HTERT RPE-1 (cell line): ENCODE measurements around the gene ATG14.
"Not testable (repeated sequence)": the region's sequence is repeated elsewhere in the genome, so short reads cannot be mapped to it uniquely, and the experiment has no call there.

Source experiments
- in situ Hi-C: fragments of 300-500 bp; cut with MboI; formaldehyde crosslinking; loops from 4 replicates; pipeline ENCODE4 v1.14.3; 2020; ENCODE audit warnings: low sequenced_read_pairs

Gene ATG14

DNA sequence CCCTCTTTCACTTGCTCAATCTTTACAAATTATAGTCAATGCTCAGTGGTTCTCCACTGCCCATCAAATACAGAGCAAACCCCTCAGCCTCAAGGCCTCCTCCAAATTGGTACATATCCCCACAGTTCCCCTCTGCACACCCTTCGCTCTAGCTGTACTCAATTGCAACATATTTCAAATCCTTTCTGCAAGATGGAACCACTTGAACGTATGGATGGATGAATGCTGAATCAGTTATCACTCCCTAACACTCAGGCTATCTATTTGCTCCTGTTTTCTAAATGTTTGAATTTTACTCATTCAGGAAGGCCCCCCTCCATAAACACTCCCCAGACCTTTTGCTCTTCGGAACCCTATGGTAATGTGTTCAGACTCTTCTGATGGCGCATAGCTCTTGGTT lies 24.5 kb downstream of the ATG14 start:
- in situ Hi-C loops, result no loop called here

DNA sequence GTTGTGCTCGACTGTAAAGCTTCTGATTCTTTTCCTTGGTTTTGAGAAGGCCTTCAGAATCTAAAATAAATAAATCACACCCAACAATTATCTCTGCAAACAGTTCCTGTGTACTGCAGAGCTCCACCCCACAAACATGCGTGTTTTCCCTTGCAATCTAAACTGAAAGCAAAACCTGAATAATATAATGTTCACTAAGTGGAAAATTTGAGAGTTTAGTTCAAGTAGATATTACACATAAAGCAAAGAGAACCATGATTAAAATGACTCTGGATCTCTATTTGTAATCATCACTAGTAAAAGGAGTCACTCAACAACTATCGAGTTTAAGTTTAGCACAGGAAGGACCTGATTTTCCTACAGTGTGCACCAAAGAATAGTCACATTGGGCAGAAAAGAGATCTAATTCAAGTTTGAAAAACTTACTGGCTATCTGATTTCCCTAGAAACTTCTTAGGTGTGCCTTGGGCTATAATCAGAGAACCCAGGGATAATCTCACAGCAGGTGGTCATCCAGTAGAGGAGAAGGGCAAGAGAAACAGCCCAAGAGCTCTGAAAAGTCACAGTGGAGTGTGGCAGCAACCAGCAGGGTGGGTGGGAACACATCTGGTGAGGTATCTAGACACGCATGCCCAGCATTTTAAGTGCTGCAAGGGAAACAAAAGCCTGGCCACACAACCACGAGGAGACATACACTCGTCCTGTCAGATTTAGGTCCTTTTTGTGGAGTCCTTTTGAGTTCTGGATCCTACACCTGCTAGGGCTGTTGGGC lies 25.4 kb downstream of the ATG14 start:
- in situ Hi-C loops, result no loop called here

DNA sequence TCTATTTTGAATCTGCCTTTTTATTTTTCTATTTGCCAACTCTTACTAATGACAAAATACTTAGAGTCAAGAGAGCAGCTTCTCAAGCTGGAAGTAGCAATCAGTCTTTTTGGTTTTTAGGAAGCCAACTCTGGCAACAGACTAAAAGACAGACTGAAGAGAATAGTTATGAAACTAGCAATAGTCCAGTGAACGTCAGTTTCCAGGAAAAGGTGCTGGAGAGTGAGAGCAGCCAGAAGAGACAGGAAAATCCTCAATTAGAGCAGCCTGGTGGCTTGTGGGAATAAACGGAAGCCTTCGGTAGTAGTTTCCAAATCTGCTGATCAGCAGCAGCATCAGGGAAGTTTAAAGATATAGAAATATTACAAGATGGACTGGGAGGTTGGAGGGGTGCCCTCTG lies 27.1 kb downstream of the ATG14 start:
- in situ Hi-C loops, result no loop called here

DNA sequence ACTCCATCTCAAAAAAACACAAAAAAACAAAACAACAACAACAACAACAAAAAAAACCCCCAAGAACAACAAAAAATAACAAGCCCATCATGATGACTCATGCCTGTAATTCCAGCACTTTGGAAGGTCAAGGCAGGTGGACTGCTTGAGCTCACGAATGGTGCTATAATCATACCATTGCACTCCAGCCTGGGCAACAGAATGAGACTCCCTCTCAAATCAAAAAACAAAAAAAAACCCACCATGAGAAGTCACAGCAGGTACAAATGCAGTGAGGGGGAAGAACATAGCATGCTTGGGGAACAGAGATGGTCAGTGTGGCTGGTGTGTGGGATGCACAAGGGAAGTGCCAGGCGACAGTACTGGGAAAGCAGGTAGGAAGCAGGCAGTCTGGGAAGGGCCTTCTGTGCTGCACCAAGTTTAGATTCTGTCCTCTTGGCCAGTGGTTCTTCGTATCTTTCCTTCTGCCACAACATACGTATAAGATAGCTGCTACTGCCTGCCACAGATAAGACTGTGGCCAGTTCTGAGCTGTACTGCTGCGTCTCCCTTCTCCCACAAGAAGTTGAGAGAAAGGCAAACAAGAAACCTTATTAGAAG lies 28.0 kb downstream of the ATG14 start:
- in situ Hi-C loops, result no loop called here

DNA sequence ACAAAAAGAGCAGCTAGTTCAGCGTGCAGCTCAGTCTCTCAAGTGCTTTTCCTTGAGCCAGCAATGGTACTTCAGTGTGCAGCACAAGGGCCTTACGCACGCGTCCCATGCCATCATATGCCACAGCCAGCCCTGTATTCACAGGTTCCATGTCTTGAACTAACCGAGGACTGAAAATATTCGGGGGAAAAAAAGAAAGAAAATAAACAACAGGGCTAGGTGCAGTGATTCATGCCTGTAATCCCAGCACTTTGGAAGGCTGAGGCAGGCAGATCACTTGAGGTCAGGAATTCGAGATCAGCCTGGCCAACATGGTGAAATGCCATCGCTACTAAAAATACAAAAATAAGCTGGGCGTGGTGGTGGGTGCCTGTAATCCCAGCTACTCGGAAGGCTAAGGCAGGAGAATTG lies 28.6 kb downstream of the ATG14 start:
- in situ Hi-C loops, result not testable (repeated sequence)

DNA sequence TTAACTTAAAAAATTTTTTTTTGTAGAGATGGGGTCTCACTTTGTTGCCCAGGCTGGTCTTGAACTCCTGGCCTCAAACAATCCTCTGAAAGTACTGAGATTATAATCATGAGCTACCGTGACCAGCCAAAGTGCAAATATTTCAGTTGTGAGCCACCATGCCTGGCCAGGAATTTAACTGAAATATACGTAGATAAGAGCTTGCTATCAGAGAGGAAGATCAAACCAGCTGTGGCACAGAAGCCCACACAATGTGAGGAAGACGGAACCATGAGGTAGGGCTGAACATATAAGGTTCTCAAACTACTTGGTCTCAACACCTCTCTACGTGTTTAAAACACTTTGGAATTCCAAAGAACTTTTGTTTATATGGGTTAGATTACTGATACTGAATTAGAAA lies 29.1 kb downstream of the ATG14 start:
- in situ Hi-C loops, result no loop called here

DNA sequence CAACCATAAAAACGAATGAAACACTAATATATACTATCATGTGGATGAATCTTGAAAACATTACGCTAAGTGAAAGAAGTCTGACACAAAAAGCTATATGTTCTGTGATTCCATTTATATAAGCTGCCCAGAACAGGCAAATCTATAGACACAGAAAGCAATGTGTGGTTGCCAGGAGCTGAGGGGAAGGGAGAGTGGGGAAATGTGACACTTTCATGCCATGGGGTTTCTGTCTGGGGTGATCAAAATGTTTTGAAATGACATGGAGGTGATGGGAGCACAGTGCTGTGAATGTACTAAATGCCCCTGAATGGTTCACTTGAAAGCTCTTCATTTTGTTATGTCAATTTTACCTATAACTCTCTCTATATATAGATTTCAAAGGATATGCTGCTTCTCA lies 30.1 kb downstream of the ATG14 start:
- in situ Hi-C loops, result no loop called here

DNA sequence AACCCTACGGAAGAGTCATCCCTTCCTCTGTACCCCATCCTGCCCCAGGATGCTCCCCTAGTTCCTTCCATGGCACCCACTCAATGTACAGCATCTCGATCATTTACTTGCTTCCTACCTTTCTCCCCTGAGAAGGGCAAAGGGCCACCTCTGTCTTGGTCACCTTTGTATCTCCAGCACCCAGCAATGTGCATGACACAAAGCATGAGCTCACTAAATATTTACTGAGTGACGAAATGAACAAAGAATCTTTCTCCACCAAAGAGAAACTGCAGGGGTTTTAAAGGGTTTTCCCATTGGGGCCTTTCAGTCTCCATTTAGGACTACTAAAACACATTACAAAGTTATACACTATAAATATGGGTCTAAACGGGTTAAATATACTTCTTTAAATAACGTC lies 30.6 kb downstream of the ATG14 start:
- in situ Hi-C loops, result no loop called here

DNA sequence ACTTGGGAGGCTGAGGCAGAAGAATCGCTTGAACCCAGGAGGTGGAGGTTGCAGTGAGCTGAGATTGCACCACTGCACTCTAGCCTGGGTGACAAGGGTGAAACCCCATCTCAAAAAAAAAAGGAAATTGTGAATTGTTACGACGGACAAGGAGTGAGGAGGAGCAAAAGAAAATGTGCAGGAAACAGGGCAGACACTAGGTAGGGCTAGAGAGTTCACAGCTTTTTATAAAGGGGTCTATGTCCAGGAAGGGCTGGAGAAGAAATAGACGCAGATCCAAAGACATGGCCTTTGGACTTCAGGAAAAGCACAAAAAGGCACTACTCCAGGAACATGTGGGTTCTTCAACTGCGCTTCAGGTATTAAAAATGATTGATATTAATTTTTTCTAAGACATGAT lies 34.4 kb downstream of the ATG14 start:
- in situ Hi-C loops, result no loop called here

DNA sequence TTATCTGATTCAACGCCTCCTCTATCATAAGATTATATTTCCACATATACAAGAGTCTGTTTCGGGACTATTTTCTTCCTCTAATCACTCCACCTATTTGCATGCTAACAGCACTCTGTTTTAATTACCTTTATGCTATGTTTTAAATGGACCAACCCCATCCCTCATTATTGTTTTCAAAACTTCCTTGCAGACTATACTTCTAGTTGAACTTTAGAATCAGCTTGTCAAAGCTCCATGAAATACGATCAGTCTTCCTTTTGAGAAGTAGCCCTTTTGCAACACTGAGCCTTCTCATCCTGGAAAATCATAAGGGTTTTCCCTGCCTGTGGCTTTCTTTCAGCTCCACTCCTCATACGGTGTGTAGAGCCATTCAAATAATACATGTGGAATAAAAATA lies 36.9 kb downstream of the ATG14 start:
- in situ Hi-C loops, result no loop called here

DNA sequence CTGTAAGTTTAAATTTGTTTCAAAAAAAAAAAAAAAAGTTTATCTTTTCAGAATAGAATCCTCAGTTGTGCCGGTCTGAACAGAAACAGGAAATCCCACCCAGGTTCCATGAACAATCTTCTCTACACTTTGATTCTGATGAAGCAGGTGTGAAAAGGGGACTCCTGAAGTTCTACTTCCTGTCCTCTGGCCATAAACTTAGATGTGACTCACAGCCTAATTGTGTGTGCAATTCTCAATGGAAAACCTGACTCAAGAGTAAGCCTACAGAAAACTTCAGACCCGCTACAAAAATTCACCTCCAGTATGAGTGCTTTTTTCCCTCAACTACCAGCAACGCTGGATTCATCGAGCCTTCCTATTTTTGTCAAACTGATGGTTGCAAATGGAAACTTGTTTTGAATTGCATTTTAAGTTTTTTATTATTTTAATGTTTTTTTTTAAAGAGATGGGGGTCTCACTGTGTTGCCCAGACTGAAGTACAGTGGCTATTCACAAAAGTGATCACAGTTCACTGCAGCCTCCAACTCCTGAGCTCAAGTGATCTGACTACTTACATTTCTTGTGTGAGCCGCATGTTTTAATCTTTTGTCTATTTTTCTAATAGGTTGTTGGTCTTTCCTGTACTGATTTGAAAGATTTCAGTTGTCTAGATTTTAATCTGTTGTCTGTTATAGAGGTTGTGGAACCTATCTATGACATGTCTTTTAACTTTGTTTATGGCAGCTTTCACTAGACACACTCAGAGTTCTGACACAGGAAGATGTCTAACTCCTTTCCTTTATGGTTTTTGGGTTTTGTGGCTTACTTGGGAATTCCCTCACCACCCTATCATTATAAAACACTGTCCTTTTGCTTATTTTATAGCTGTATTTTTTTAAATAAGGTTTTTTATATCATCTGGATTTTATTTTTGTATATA lies 37.6 kb downstream of the ATG14 start:
- in situ Hi-C loops, result no loop called here

DNA sequence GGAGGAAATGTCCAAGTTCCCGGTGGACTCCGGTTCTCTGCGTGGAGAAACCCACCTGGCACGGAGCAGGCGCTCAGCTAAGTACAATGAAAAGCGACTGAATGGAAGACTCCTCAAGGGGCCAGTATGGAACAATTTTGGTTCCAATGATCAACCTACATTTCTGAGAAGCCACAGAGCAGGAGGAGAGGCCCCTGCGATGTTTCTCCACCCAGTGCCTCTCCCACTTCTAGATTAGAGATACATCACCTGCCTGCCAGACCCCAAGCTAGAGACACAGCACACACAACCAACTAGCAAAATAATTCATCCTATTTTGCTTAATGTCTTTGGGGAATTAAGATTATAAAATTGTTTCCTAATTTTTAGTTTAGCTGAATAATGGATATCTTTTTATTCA lies 38.8 kb downstream of the ATG14 start:
- in situ Hi-C loops, result no loop called here

DNA sequence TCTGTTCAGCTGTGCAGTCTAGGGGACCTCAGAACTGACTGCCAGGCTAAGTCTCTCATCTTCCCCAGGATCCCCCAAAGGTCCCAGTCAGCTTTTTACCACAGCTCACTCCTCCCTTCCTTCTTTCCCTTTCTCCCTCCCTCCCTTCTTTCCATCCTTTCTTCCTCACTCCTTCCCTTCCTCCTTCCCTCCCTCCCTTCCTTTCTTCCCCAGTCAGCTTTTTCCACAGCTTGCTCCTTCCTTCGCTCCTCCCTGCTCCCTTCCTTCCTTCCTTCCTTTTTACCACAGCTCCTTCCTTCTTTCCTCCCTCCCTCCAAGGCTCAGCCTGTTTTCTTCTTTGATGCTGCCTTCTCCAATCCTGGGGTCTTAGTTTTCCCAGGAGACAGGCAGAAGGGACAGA lies 39.2 kb downstream of the ATG14 start:
- in situ Hi-C loops, result no loop called here

DNA sequence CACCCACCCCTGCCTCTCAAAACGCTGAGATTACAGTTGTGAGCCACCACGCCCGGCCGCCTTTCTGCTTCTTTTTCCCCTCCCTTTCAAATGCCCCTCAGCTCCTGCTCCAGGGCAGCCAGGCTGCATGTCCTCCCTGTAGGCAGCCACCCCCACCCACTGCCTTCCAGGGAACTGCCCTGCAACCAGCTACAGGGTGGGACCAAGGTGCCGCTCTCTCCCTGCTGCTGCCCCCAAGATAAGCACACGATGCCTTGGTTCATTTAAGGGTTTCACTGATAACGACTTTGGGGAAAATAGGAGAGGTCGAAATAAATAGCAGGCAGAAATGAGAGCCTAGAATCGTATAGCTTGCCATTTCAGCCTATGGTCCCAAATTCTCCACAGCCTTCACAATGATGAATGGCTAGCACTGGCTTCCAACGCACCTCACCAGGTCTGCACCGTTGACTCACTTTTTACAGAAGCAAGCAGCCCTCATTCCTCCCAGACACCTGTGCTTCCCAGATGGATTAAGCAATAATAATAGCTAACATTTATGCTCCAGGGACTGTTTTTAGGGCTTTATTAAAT lies 40.7 kb downstream of the ATG14 start:
- in situ Hi-C loops, result no loop called here

DNA sequence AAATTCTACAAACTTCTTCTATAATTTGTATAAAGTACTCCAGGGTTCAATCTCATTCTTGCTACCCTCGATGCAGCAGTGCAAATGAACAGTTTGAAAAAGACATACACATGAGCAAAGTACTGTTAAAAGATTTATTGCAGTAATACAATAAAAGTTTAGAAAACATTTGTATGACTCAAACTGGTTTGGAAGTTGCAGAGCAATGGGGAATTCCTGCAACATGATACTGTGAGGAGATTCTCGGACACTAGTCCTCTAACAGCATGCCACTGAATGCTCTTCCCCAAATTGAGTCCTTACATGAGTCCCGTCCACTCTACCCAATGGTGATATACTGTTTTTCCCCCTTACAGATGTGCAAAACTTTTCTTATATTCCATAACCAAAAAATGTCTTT lies 45.4 kb downstream of the ATG14 start:
- in situ Hi-C loops, result no loop called here

DNA sequence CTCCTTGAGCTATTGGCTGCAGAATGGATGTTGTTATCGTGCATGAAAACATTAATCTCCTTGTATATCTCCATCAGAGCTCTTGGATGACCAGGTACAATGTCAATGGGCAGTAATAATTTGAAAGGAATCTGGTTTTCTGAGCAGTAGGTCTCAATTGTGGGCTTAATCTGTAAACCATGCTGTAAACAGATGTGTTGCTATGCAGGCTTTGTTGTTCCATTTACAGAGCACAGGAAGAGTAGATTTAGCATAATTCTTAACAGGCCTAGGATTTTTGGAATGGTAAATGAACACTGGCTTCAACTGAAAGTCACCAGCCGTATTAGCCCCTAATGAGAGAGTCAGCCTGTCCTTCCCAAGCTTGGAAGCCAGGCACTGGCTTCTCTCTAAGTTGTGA lies 50.4 kb downstream of the ATG14 start:
- in situ Hi-C loops, result no loop called here

DNA sequence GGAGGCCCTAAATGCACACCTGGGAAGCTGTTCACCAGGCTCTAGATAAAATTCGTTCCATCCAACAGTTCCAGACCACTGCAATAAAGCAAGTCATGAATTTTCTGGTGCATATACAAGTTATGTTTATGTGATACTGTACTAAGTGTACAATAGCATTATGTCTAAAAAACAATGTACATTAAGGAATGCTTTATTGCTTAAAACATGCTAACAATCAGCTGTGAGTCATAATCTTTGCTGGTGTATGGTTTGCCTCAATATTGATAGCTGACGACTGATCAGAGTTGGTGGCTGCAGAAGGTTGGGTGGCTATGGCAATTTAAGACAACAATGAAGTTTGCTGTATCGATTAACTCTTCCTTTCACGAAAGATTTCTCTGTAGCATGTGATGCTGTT lies 52.3 kb downstream of the ATG14 start:
- in situ Hi-C loops, result no loop called here

DNA sequence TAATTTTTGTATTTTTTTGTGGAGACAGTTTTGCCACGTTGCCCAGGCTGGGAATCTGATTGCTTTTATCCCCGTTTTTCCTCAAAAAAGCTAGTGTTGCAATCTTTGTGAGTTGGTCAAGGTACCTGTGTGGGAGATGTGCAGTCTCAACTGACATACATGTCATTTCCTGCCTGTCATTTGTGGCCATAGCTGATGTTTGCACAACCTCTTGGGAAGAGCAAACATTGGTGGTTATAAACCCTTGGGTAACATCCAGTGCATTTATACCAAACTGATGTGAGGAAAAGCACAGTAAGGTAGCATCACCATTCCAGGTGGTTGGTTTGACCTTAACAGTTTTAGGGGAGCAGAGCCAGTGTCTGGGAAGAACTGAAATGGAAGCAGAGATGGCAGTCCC lies 54.7 kb downstream of the ATG14 start:
- in situ Hi-C loops, result no loop called here

DNA sequence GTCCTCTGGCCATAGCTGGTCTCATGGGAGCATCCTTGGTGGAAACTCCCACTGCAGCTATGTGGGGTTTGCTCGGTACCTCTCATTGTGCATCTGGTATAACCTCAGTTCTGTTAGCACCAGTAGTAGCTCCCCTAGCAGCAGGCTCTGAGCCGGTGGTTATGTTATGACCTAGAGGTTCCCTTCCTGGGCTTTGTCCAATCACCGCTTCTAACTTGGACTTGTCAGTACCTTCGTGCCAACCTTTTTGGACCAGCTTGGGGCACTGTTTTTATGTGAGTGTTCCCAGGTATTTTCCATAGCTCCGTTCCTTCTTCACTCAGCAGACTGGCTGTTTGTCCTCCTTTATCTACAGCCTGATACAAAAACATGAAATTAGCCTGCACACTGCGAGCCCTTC lies 55.7 kb downstream of the ATG14 start:
- in situ Hi-C loops, result no loop called here

DNA sequence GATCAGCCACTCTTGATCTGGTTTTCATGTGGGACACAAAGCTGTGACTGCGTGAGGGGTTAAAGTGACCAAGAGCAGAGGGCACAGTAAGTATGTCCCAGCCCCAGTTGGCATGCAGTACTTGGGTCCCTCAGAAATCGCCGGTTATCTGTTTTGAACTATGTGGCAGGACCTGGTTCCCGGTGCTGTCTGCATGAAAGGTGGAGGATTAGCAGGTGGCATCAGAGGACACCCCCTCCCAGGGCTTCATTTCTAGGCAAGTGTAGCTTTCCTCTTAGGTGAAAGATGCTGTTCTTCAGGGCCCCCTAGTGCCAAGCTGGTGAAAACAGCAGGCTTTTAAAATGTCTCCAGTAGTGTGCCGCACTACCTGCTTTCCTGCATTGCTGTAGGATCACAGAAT lies 57.1 kb downstream of the ATG14 start:
- in situ Hi-C loops, result no loop called here

DNA sequence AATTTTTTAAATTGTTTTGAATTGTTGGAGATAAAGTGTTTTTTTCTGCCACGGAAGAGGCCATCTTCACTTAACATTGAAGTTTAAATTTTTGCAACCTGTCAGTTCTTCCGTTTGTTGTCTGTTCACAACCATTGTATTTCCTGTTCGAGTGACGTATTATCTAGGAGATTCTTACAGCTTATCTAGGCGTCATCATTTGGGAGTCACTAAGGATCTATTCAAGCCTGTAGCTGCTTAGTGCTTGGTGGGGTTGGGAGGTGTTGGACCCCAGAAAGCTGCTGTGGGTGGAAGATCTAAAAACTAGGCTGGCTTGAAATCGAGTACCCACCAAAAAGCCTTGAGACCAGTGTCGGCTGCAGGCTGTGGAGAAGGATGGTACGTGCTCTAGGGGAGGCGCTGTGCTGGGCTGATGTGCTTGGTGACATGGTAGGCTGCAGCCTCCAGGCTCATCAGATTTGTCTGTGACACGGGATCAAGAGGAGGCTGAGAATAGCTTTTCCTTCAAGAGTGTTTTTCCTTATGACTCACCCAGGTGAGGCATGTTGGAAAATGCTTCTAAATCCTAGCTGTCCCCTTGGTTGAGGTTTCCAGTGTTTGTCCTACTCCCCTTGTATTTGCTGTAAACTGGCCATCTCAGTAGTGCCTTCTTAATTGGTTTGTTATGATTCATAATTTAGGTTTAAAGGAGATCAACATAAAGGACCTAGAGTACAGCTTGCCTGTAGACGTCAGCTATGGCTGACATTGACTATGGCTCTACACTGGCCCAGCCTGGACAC lies 57.8 kb downstream of the ATG14 start:
- in situ Hi-C loops, result no loop called here
